ENCODE data around the gene PTCD1. TPM values are rescaled to one million over a fixed set of nuclear protein-coding genes. Genes with fewer than 3 reads are reported as not detected.

The PTCD1 gene
- total RNA-seq, 1 experiment from 2014 or later: 11.1 TPM

DNA sequence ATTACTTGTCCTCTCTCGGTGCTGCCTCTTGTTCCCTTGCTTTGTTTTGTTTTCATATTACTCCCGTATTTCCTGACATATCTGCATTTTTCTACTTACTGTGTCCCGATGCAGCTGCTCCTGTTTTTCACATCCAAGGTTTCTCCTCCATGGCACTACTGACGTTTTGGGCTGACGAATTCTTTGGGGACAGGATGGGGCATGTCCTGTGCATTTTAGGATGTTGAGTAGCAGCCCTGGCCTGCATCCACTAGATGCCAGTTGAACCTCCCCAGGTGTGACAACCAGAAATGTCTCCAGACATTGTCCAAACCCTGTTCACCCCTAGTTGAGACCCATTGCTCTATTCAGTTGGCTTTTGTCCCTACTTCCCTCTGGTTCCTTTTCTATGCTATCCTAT, 46.5 kb upstream of the PTCD1 start (continued):
- no peak for TF ChIP-seq ARID4B (CRISPR knock-in tag; IDR thresholded peaks at IDR 0.05; ENCODE audit: borderline replicate concordance)

DNA sequence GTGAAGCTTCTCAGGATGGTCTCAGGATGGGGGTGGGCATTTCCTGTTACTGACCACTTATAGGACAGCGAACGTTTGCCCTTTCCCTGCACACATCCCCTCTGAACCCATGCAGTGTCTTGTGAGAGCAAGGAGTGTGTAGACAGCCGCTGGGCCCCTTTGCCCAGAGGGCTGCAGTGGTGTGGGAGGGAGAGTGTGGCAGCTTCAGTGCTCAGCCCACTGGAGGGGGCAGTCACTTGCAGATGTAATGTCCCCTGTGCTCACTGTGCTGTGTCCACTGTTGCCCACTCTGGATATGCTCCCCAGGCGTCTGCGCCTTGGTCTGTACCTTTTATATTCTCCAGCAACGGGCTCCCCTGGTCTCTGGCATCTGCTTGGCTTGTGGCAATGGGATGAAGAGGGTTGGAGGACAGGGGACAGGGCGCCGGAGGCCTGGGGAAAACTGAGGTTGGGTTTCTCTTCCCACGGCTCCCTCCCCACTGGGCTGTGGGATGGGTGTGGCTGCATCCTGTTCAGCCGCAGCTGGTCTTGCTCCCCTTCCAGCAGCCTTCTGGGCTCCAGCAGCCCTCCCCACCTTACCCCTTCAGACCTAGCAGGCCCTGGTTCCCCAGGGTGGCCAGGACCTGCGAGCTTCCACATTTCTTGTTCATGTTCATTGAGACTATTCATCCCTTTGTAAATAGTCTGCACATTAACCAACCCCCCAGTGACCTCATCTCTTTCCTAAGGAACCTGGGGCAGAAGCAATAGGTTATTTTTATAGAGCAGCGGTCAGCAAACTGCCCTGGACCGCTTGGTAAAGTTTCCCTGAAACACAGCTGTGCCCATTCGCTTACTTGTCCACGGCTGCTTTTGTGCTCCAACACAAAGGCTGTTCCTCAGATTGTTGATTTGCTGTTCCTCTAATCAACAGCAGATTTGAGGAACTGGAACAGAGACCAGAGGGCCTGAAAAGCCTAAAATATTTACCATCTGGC, 40.2 kb upstream of the PTCD1 start:
- Mint-ChIP-seq H3K27me3 (ENCODE audit: low read depth) (no peaks in the 10 kb centered on the region), H3K4me3 (no peak overlapping the region), H3K9me3 (no peaks in the 10 kb centered on the region), H3K27ac (no peak overlapping the region), H3K36me3 (peaks cover 35% of the 10 kb centered on the region), H3K4me1 (peaks cover 2% of the 10 kb centered on the region; the same call in 1 of the 2 replicates)
- no peak for DNase-seq (ENCODE audit: low spot score)
- ATAC-seq: no peak
- no peak for TF ChIP-seq JUN (CRISPR knock-in tag; IDR thresholded peaks at IDR 0.05)
- no peak for TF ChIP-seq ZNF219 (CRISPR knock-in tag; IDR thresholded peaks at IDR 0.05; ENCODE audit: borderline replicate concordance)
- TF ChIP-seq ZNF138 (CRISPR knock-in tag; conservative IDR thresholded peaks at IDR 0.05): no peak
- TF ChIP-seq MXD4 (CRISPR knock-in tag; IDR thresholded peaks at IDR 0.05; ENCODE audit: borderline replicate concordance): no peak
- TF ChIP-seq, protein P1, sequence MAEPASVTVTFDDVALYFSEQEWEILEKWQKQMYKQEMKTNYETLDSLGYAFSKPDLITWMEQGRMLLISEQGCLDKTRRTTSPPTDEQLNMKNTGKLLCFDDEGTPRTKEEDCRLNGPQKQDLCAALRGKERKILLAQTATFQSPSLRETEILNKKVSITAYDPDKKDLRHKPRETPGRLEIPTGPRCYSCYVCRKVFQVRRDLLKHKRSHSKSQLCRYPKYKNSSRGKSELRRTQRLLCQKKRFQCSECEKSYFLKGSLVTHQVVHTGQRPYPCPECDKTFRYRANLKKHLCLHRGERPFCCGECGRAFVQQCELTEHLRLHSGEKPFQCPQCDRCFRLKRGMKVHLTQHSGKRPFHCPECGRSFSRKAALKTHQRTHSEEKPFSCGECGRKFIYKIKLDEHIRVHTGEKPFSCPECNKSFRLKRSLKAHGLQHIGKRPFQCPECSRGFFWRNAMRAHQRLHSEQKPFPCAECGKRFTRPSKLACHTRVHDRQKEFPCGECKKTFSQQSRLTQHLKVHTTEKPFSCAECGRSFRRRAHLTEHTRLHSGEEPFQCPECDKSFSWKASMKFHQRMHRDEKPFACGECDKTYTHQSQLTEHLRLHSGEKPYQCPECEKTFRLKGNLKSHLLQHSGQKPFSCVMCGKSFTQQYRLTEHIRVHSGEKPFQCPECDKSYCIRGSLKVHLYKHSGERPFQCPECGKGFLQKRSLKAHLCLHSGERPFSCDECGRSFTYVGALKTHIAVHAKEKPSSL (CRISPR knock-in tag; conservative IDR thresholded peaks at IDR 0.05): no peak
- TF ChIP-seq ZNF671 (CRISPR knock-in tag; IDR thresholded peaks at IDR 0.05): no peak
- TF ChIP-seq ATF2 (CRISPR knock-in tag; IDR thresholded peaks at IDR 0.05; ENCODE audit: borderline replicate concordance, low read depth): no peak
- TF ChIP-seq PRRX2 (CRISPR knock-in tag; IDR thresholded peaks at IDR 0.05): no peak
- TF ChIP-seq PREB (CRISPR knock-in tag; IDR thresholded peaks at IDR 0.05; ENCODE audit: borderline replicate concordance): no peak
- TF ChIP-seq, protein P2, sequence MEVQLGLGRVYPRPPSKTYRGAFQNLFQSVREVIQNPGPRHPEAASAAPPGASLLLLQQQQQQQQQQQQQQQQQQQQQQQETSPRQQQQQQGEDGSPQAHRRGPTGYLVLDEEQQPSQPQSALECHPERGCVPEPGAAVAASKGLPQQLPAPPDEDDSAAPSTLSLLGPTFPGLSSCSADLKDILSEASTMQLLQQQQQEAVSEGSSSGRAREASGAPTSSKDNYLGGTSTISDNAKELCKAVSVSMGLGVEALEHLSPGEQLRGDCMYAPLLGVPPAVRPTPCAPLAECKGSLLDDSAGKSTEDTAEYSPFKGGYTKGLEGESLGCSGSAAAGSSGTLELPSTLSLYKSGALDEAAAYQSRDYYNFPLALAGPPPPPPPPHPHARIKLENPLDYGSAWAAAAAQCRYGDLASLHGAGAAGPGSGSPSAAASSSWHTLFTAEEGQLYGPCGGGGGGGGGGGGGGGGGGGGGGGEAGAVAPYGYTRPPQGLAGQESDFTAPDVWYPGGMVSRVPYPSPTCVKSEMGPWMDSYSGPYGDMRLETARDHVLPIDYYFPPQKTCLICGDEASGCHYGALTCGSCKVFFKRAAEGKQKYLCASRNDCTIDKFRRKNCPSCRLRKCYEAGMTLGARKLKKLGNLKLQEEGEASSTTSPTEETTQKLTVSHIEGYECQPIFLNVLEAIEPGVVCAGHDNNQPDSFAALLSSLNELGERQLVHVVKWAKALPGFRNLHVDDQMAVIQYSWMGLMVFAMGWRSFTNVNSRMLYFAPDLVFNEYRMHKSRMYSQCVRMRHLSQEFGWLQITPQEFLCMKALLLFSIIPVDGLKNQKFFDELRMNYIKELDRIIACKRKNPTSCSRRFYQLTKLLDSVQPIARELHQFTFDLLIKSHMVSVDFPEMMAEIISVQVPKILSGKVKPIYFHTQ (CRISPR knock-in tag; IDR thresholded peaks at IDR 0.05): no peak
- no peak for TF ChIP-seq HMGA2 (CRISPR knock-in tag; IDR thresholded peaks at IDR 0.05)
- no peak for TF ChIP-seq ZNF396 (CRISPR knock-in tag; IDR thresholded peaks at IDR 0.05; ENCODE audit: borderline replicate concordance)
- TF ChIP-seq FOXJ3 (CRISPR knock-in tag; IDR thresholded peaks at IDR 0.05; ENCODE audit: borderline replicate concordance): no peak
- TF ChIP-seq, protein P3, sequence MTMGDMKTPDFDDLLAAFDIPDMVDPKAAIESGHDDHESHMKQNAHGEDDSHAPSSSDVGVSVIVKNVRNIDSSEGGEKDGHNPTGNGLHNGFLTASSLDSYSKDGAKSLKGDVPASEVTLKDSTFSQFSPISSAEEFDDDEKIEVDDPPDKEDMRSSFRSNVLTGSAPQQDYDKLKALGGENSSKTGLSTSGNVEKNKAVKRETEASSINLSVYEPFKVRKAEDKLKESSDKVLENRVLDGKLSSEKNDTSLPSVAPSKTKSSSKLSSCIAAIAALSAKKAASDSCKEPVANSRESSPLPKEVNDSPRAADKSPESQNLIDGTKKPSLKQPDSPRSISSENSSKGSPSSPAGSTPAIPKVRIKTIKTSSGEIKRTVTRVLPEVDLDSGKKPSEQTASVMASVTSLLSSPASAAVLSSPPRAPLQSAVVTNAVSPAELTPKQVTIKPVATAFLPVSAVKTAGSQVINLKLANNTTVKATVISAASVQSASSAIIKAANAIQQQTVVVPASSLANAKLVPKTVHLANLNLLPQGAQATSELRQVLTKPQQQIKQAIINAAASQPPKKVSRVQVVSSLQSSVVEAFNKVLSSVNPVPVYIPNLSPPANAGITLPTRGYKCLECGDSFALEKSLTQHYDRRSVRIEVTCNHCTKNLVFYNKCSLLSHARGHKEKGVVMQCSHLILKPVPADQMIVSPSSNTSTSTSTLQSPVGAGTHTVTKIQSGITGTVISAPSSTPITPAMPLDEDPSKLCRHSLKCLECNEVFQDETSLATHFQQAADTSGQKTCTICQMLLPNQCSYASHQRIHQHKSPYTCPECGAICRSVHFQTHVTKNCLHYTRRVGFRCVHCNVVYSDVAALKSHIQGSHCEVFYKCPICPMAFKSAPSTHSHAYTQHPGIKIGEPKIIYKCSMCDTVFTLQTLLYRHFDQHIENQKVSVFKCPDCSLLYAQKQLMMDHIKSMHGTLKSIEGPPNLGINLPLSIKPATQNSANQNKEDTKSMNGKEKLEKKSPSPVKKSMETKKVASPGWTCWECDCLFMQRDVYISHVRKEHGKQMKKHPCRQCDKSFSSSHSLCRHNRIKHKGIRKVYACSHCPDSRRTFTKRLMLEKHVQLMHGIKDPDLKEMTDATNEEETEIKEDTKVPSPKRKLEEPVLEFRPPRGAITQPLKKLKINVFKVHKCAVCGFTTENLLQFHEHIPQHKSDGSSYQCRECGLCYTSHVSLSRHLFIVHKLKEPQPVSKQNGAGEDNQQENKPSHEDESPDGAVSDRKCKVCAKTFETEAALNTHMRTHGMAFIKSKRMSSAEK (CRISPR knock-in tag; IDR thresholded peaks at IDR 0.05; ENCODE audit: borderline replicate concordance): no peak
- TF ChIP-seq USF1 (CRISPR knock-in tag; IDR thresholded peaks at IDR 0.05): no peak
- ChIA-PET CTCF (no interaction called here), POLR2A (interaction anchor here (0.6 kb wide), 1 partner anchor 12 kb away, joined by 3 read pairs; no protein-coding TSS in a partner anchor)

All from WTC11 (cell line).